ENCODE results near the gene PDGFRA.
A peak's percentile ranks its signal among the peaks of the same experiment; 100 is the strongest.
"Not testable (repeated sequence)": the region's sequence is repeated elsewhere in the genome, so short reads cannot be mapped to it uniquely, and the experiment has no call there.

Gene PDGFRA

GRCh38 chr4:54320826-54321685, 92.0 kb downstream of the PDGFRA start:
- DNase-seq, result no peak

GRCh38 chr4:54322818-54323417, 93.8 kb downstream of the PDGFRA start:
- peak; percentile 76 for DNase-seq

GRCh38 chr4:54330896-54331295, 101.8 kb downstream of the PDGFRA start:
- DNase-seq, result no peak

DNA sequence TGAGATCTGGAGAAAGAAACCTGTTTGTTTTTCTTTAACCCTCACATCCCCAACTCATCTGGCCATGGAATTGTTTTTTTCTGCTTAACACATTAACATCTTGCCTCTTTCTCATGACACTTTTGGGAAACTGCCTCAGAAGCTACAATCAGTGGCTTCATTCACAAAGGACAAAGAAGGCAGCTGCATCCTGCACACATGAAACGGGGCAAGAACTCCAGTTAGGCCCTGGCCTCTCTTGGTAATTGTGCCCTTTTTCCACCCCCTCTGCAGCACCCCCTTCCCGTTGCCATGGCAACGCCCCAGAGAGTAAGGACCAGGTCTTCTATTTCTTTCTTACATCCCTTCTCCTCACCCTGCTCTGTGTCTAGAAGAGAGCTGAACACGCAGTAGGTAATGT, 103.4 kb downstream of the PDGFRA start:
- no peak for DNase-seq

DNA sequence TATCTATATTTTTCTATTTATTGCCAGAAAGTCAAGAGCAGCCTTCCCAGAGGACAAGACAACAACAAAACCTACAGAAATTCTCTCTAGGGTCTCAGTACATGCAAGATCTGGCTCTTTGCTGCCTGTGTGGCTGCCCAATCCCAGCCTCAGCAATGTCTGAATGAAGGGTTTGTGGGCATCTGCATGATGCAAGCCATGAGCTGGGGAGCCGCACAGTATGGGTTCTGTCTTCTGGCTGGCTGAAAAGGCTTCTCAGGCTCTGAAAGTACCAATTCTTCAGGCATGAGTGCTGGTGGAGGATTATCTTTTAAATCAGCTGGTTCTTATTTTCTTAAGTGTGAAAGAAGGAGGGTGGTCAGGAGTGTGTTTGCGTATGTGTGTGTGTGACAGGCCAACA, 104.6 kb downstream of the PDGFRA start:
- DNase-seq, result no peak

DNA sequence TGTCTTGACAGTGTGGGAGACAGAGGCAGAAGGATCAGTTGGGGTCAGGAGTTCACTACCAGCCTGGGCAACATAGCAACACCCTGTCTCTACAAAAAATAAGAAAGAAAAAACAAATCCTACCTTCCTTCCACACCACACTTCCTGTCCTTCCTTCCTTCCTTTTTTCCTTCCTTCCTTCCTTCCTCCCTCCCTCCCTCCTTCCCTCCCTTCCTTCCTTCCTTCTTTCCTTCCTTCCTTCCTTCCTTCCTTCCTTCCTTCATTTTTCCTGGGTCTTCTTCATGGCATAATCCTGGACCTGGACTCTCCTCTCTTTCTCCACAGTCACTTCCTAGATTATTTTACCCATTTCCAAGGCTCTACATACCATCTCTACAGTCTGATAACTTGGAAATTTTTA, 105.7 kb downstream of the PDGFRA start:
- DNase-seq, result not testable (repeated sequence)

GRCh38 chr4:54337009-54337408, 107.9 kb downstream of the PDGFRA start:
- DNase-seq, result no peak

DNA sequence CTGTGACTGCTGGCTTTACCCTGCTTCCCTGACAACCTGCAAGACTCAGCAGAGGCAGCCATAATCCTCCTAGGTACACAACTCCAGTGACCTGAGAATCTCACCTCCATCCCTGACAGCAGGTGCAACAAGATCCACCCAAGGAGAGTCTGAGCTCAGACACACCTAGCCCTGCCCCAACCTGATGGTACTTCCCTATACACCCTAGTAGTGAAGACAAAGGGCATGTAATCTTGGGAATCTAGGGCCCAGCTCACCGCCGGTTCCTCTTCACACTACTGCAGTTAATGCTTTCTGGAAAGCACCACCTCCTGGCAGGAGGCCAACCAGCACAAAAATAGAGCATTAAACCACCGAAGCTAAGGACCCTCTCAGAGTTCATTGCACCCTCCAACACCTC, 113.0 kb downstream of the PDGFRA start:
- DNase-seq, result not testable (repeated sequence)

Data from NCI-H82 (cell line).